AML-193 (cell line): ENCODE data around the gene THY1.

Source experiments
- DNase-seq, 2 experiments: peaks; one replicate each; lab custom pipeline; 2025; lab: John Stamatoyannopoulos, UW

The THY1 gene

GRCh38 chr11:119382101-119382500 is 40.9 kb downstream of the THY1 start:
- DNase-seq = no peak

GRCh38 chr11:119381181-119381988 is 41.6 kb downstream of the THY1 start, which contains the start of gene USP2:
USP2 (minus strand) TSS chr11:119381690; CDS start chr11:119373480, 8,210 bp downstream.
- peak; percentile 88 to 92 for DNase-seq

DNA sequence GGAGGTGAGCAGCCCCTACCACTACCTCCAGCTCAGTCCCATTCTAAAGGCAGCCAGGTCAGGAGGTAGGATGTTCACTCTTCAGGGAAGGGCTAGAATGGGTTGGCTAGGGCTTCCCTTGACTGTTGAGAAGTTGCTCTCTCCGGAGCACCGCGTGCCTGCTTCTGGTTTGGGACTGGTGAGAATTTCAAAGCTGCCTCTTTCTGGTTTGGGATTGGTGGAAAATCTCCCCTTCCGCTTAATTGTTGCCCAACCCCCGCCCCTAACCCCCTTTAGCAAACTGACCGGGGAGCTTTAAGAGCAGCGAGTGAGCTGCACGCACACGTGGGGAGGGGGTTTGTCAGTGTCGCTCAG is 42.2 kb downstream of the THY1 start:
- peak; percentile 25 to 30 for DNase-seq

- no peak for DNase-seq
Observed at GRCh38 chr11:119380160-119380826, 42.7 kb downstream of the THY1 start.

DNA sequence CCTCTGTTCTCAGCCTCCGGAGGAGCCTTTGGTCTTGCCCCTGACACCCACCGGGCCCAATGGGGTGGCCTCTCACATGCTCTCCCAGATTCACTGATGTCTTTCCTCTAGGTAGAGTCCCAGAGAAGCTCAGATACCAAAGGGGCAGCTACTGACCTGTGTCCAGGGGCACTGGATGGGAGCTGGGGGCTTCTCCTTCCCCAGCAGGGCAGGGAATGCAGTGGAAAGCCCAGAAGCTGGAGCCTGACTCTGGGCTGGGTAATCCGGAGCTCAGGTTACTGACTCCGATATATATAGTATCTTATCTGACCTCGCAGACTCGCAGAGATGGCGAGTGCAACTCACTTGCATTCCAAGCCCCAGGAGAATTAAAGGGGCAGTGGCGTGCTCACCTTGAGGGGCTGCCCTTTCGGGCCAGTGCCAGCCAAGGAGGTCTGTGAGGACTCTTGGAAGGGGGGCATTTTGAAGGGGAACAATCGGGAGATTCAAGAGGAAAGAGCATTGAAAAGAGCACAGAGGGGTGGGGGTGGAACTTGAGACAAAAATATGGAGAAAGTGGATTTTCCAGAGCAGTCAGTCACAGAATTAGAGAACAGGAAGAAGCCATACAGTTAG is 44.0 kb downstream of the THY1 start:
- no peak for DNase-seq

GRCh38 chr11:119377961-119378667 is 44.9 kb downstream of the THY1 start:
- DNase-seq = no peak

- DNase-seq = no peak
Observed at GRCh38 chr11:119377112-119377901, 45.7 kb downstream of the THY1 start.

DNA sequence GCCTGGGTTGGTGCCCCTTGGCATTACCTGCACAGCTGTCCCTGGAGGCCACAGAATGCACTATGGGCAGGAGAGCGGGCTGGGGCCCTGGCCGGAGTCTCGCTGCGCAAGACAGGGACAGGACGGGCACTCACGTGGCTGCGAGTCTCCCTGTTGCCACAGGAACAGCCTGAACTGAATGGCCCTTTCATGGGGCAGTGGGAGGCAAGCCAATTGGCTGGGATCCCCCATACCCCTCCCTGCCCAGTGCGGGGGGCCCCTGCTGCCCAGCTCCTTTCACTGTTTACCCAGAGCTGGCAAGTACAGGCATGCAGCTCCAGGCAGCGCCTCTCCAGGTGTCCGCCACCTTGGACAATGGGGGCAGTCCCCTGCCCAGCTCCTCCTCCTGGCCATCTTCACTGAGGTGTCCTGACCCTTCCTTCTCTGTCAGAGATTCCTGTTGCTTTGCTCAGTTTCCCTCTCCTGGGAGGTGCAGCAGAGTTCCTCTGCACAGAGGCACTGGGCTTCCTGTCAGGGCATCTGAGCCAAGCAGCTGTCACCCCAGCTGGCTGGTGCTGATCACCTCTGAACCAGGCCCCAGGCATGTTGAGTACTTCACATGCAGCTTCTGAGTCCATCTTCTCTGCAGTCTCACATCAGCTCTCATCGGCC is 46.6 kb downstream of the THY1 start:
- DNase-seq = no peak

GRCh38 chr11:119375337-119376196 is 47.4 kb downstream of the THY1 start:
- DNase-seq = no peak

DNA sequence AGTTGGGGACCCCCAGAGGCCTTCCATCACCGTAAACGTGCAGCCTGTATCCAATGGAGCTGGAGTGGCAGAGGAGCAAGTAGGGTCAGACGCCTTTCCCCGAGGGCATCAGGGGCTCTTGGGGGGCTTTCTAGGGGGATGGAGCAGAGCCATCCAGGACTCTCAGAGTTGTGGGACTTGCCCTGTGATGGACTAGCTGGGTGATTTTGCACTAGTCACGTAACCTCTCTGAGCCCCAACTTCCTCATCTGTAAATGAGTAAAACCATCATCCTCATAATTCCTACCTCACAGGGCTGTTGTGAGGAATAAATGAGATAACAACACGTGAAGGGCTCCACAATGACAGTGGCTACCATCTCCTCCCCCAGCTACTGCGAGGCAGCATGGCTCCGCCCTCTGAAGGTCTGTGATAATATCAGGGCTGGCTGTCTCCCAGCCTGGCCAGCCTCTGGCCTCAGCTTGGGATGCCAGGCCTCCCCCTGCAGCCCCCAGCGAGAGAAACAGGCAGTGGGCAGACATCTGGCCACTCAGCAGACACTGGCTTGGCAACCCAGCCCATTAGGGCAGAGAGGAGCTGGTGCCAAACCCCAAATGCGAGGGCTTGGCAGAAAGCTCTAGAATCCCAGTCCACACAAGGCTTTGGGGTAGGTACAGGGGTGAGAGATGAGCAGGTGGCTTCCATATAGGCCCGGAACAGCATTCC is 48.2 kb downstream of the THY1 start:
- no peak for DNase-seq

- peak; percentile 44 to 54 for DNase-seq
Observed at GRCh38 chr11:119373921-119374631, 48.9 kb downstream of the THY1 start.

DNA sequence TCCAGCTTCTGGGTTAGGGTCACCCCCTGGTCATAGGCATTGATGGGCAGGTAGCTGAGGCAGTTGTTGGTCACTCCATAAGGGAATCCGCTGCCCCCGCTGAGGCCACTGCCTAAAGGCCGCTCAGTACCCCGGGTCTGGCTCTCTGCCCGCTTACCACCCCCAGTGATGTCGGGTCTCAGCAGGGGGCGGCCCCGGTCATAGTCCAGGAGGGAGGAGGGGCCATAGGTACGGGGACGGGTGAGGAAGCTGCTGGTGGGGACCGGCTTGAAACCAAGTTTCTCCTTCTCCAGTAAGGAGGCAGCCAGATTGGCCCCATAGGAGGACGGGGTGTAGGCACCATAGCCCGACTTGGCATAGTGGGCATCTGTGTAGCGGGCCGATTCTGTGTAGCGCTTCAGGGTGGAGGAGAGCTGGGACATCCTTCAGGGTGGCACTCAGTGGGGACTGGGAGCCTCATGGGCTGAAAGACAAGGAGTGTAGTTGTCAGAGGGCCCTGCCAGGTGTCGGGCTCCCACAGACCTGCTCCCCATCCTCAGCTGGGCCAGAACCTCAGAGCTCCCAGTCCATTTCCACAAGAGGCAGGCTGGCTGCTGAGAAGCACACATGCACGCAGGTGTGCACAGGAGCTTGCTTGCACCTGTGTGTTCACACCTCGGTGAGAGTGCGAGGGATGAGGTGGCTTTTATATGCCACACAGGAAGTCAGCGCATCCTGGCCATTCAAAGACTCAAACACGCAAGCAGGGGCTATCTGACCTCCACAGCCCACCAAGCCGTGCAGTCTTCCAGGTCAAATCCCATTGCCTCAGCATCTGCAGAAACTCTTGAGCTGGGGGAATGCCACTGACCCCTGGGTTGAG is 49.7 kb downstream of the THY1 start:
- no peak for DNase-seq

- no peak for DNase-seq
Observed at GRCh38 chr11:119372260-119373058, 50.5 kb downstream of the THY1 start.

DNA sequence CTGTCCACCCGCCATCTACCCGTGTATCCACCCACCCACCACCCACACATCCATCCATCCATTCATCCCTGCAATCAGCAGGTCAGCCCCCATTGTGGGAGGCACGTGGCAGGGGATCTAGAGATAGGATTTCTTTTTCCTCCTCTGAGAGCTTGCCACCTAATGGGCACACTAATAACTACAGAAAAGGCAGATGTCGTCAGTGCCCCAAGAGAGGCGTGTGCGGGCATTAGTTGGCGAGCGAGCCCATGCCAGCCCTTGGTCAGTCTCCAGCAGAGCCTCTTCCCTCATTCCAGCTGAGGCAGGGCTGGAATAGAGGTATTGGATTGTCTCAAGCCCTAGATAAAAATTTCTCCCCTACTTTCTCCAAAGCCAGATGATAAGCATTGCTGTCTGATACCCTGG is 51.2 kb downstream of the THY1 start:
- DNase-seq = no peak

- DNase-seq = no peak
Observed at GRCh38 chr11:119371067-119371601, 51.8 kb downstream of the THY1 start.

DNA sequence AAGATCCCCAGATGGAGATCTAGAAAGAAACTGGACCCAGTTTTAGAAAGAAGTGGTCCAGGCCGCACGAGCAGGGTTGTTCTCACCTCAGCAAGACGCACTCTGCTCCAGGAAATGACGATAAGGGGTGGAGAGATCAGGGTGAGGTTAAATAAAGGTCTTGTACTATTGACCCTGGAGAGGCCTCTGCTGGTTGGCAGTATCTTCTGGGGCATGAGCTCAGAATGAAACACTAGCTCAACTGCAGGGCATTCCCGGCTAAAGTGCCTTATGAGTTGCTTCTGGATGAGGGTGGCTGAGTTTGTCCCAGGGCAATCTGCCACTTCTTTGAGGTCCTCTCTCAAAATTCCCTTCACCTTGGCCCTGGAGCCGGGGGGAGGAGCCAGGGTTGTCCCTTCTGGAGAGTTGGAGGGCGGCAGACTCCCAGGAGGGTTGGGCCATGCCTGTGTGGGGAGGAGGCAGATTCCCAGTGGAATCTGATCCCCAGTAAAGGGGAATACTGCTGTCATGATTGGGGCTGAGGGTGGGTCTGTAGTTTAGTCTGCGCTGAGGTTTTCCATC is 52.4 kb downstream of the THY1 start:
- no peak for DNase-seq
